CD4-positive, alpha-beta T cell treated with Interleukin-17A for 4 hours (primary cell): ENCODE measurements around the gene MAVS.

ENCODE experiments used
- DNase-seq: peaks from one replicate; pipeline ENCODE4 v3.0.0-alpha.2; 2020; ENCODE audit warnings: mixed read lengths

The MAVS gene

DNA sequence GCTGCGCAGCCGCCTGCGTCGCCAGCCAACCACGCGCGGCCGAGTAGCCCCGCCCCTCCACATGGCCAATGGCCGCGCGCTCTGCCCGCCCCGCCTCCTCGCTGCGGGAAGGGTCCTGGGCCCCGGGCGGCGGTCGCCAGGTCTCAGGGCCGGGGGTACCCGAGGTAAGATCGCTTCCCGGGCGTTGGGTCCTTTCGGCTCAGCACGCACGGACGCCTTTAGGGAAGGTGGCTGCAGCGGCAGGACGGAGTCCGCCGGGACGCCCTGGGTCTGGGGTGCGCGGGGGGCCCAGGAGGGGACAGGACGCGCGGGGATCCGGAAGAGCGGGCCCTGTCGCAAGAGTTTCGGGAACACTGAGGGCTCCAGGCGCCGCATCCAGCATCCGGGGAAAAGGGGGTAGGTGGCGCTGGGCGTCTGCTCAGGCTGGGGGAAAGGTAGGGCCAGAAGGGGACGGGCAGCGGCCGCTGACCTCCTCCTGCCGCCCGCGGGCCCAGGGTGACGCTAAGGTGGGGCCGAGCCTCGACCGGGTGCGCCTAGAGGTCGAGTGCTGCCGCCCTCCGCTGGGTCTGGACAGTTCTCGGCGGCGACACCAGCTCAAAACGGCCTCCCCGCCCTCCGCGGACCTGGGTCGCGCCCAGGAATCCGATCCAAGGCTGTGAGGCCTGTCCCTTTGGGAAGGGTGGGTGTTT, at the start of gene MAVS:
Gene MAVS (plus strand): TSS at position 95 of the 689 bp plus-strand sequence. CDS start 7,791 bp downstream, outside the sequence.
- peak; percentile 92 for DNase-seq

DNA sequence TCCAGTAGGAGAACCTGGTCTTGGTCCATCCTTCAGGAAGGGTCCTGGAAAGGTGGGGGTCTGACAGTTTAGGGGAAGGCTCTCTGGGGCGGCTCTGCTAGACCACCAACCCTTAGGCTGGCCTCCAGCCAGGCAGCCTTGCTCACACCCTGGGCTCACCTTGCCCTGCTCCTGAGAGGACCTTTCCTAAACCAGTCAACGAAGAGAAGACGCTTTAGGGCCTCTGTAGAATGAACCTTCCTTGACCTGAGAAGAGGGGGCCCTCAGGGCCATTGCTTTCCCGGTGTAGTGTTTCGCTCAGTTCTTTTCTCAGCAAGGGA, 49.4 kb upstream of the MAVS start:
- no peak for DNase-seq

DNA sequence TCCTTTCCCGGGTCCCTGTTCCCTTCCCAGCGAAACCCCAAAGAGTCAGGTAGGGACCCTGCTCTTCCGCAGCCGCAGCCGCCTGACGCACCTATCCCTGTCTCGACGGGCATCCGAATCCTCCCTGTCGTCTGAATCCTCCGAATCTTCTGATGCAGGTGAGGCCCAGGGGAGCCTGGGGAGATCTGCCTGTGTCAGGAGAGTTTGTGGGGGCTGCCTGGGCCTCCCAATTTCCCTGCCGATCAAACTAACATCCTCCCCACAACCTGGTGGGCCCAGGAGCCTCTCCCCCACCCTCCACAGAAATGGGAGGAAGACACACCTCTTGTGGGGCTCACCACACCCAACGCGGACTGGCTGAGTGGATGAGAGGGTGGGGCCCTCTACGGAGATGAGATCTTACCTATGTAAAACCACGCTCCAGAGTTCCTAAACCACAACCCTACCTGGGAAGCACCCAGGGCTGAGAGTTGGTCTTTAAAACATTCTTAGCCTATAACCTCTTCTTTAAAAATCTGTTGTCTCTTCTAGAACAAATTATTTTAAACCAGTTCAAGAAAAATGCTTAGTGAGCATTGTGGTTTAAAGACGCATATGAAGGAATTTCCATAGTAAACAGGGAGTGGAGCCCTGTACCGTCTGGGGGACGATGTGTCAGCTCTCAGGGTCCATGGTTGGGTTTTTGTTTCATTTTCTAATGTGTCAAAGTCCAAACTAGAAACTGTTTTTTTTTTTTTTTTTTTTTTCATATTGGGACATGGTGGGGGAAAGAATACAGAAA, 48.9 kb upstream of the MAVS start:
- peak; percentile 77 for DNase-seq

DNA sequence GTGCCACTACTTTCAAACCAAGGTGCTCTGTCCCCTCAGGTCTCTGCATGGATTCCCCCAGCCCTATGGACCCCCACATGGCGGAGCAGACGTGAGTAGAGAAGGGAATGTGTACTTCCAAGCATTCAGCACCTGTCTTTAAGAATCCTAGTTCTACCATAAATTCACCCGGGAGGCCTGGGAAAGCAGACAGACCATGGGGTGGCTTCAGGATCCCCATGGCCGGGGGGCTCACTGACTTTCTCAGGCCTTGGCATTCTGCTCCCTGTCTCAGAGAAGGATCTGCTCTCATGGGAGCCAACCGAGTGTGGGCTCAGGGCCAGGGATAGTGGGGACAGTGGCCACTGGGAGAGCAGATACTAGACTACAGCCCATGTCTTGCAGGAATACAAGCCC, 48.3 kb upstream of the MAVS start:
- DNase-seq, result no peak

DNA sequence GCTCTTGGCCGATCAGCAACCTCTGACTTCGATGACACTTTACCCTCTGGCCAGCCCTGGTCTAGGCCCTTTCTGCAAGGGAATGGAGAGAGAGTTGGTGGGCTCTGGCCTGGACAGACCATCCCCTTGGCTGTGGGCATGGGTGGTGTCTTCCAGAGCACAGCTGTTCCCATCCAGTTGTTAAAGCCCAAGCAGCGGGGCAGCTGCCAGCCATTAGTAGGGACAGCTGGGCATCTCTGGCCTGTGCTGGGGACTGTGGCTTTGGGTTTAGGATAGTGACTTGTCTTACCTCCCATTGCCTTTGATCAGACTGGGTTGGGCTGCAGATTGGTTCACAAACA, 47.8 kb upstream of the MAVS start:
- no peak for DNase-seq

DNA sequence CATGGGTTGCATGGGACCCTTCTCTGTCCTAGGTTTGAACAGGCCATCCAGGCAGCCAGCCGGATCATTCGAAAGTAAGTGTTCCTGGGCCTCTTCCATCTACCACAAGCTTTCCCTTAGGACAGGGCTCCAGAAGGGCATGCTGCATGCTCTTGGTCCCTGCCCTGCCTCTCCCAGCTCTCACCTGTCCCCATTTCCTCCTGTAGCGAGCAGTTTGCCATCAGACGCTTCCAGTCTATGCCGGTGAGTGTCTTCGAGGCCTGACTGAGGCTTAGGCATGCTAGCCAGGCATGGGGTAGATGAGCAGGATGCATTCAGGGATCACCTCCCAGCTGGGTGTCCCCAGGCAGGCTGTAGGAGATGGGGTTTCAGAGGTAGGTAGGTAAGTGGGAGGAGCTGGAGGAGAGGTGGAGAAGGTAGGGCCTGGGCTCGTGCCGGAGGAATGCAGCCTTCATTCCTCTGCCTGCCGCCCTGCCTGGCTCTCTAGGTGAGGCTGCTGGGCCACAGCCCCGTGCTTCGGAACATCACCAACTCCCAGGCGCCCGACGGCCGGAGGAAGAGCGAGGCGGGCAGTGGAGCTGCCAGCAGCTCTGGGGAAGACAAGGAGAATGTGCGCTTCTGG, 46.3 kb upstream of the MAVS start:
- DNase-seq, result no peak

DNA sequence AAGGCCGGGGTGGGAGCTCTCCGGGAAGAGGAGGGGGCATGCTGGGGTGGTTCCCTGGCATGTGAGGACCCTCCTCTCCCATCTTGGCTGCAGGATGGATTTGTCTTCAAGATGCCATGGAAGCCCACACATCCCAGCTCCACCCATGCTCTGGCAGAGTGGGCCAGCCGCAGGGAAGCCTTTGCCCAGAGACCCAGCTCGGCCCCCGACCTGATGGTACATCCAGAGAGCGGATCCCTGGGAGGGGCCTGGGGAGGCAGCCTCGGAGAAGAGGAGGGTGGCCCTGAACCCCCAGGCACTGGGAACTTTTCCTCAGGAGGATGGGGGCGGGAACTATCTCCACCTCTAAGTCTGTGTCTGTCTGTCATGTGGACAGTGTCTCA, 45.8 kb upstream of the MAVS start:
- DNase-seq, result no peak

DNA sequence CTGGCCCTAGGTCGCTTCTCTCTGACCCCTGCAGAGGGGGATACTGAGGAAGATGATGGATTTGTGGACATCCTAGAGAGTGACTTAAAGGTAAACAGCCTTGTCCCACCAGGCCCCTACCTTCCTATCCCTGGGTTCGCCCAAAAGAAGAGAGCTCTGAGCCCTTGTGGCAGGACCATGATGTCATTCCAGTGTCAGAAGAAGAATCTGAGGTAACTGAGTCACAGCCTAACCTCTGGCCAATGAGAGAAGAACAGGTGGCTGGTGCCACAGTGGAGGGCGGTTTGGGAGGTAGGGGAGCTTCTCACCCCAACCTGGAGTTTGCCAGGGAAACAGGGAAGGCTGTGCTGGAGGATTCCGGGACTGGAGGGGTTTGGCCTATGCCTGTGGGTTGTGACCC, 45.3 kb upstream of the MAVS start:
- no peak for DNase-seq

DNA sequence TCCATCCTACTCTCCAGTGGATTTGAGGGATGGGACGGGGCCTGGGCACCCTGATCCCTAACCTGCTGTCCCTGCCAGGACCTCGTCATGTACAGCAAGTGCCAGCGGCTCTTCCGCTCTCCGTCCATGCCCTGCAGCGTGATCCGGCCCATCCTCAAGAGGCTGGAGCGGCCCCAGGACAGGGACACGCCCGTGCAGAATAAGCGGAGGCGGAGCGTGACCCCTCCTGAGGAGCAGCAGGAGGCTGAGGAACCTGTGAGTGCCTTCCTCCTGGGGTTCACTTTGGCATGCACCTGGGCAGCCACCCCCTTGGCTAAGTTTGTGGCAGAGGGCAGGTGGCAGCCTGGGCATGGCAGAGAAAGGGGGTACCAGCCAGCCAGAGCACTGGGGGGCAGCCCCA, 44.8 kb upstream of the MAVS start:
- no peak for DNase-seq

DNA sequence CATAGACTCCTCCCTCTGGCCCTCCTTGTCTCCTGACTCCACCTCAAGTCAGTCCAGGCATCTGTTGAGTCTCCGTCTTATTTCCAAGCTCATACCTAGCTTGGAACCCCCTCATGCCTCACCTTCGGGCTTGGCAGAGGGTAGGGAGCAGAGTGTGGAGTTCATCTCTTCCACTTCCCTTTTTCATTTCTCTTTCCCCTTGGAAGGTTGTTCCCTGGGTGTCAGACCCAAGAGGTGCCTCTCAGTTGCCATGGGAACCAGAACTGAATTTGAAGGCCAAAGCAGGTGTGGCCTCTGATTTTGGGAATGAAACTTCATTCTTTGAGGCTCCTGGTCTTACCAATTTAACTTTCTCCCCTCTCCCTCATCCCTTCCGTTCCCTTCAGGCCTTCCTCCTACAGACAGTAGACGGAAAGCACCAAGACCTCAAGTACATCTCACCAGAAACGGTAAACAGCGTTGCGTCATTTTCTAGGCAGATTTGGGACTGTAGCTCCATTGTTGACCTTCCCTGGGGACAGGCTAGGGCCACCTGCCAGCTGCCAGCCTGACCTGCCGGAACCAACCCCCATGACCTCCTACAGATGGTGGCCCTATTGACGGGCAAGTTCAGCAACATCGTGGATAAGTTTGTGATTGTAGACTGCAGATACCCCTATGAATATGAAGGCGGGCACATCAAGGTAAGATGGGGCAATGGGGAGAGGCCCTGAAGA, 44.0 kb upstream of the MAVS start:
- DNase-seq, result no peak

DNA sequence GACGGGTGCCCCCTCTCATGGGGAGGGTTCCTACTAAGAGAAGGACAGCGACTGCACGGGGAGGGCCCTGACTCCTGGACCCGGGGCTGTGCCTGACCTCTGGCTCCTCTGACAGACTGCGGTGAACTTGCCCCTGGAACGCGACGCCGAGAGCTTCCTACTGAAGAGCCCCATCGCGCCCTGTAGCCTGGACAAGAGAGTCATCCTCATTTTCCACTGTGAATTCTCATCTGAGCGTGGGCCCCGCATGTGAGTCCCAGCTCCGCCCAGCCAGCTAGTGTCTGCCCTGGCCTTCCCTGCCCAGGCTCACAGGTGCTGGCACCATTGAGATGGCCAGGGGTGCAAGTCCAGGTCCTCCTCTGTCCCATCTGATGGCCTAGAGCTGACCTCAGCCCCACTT, 43.3 kb upstream of the MAVS start:
- no peak for DNase-seq

DNA sequence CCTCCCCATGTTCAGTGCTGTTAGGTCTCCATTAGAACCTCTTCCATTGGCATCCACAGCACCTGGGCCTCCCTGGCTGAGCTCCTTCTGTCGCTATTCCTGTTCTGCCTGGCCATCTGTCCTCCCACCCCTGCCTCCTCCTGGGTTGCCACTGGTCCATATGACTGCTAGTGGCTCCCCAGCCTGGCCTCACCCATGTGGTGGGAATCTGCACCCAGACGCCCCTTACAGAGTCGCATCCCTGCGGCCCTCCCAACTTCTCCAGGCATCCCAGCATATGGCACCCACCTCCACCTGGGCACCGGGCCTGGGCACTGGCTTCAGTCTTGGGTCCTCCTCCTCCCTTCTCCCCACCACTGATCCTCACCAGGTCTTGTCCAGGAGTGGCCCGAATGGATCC, 42.8 kb upstream of the MAVS start:
- no peak for DNase-seq

DNA sequence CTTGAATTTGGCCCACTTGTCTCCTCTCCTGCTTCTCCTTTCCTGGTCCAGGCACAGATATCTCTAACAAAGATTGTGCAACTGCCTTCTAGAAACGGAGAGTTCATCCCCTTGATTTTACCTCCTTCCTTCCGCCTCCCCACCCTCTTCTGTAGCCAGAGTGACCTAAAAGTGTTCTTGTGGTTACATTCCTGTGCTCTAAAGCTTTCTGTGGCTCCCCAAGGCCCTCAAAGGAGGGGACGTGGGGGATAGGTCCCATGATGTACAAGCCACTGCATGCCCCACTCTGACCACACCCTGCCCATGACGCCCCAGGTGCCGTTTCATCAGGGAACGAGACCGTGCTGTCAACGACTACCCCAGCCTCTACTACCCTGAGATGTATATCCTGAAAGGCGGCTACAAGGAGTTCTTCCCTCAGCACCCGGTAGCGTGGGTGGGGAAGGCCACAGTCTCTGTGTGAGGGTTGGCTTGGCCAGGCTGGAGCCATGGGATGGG, 42.3 kb upstream of the MAVS start:
- no peak for DNase-seq

DNA sequence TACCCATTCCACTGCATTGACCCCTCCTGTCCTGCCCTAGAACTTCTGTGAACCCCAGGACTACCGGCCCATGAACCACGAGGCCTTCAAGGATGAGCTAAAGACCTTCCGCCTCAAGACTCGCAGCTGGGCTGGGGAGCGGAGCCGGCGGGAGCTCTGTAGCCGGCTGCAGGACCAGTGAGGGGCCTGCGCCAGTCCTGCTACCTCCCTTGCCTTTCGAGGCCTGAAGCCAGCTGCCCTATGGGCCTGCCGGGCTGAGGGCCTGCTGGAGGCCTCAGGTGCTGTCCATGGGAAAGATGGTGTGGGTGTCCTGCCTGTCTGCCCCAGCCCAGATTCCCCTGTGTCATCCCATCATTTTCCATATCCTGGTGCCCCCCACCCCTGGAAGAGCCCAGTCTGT, 41.9 kb upstream of the MAVS start:
- DNase-seq, result no peak

DNA sequence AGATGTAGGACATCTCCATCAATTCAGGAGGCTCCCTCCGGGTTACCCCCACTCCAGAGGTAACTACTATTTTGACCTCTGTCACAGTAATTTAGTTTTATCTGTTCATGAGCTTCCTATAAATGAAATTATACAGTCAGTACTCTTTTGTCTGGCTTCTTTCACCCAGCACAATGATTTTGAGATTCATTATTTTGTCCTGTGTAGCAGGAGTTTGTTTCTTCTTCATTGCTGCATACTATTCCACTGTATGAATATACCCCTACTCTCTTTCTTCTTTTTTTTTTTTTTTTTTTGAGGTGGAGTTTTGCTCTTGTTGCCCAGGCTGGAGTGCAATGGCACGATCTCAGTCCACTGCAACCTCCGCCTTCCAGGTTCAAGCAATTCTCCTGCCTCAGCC, 38.1 kb upstream of the MAVS start:
- no peak for DNase-seq

DNA sequence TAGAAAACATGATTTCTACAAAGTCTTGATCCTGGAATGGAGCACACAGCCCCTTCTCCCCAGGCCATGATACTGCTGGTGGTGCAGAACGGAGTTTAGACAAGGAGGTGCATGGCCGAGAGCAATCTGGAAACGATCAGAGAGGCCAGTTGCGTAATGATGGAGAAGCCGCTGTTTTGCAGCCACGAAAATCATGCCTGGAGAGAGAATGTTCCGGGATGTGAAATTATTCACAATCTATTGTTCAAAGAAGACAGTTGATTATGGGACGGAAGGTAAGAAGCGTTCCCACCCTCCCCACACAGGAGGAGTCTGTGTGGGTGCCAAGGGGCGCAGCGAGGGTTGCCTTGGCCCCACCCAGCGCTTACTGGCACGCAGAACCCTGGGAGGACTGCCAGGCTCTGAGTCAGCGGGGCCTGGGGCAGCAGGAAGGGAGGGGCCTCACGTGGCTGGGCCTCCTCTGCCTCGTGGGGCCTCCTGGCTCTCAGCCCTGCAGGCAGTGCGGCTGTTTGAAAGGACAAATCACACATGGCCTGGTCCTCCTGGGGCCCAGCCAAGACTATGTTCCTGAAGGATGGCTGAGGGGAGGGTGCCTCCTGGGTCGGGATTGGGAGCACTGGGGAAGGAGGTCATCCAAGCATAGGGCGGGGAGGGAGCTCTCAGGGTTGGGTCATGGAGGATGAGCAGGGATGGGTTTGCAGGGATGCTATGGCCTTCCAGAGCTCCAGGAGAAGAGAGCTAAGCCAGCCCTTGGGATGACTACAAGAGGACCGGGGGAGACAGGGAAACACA, 35.0 kb upstream of the MAVS start:
- DNase-seq, result peak; percentile 98

DNA sequence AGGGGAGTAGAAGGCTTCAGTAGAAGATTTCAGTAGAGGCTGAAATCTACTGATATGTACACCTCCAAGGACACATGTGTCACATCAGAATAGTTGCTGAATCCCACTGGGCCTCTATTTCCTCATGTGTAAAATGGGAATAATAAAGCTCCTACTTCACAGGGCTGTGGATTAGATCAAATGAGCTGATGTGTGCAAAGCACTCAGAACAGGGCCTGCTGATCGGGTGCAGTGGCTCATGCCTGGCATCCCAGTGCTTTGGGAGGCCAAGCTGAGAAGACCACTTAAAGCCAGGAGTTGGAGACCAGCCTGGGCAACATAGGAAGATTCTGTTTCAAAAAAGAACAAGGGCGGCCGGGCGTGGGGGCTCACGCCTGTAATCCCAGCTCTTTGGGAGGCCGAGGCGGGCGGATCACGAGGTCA, 34.4 kb upstream of the MAVS start:
- DNase-seq, result no peak

DNA sequence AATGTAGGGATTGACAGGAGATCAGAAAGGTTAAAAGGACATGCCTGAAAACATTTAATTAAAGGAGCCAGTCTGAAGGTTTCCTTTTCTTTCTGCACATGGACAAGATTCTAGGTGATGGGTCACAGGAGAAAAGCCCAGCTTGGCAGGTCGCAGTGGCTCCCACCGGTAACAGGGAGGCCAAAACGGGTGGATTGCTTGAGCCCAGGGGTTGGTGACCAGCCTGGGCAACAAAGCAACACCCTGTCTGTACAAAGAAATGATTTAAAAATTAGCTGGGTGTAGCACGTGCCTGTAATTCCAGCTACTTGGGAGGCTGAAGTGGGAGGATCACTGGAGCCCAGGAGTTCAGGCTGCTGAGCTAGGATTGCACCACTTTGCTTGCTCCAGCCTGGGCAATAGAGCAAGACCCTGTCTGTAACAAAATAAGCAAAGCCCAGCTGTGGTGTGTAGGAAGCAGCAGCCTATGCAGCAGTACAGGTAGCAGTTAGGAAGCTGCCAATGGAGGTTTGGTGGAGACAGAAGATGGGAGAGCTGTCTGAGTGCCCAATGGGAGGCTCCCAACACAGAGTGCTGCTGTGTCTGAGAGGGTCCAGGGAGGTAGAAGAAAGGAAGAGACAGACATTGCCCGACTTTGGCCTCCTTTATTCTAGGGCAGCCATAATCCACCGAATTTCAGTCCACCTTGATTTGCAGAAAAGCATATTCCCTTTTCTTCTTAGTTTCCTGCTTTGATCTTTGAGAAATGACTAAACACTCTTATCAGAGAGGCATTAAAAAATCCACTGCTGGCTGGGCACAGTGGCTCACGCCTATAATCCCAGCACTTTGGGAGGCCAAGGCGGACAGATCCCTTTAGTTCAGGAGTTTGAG, 33.4 kb upstream of the MAVS start:
- no peak for DNase-seq

DNA sequence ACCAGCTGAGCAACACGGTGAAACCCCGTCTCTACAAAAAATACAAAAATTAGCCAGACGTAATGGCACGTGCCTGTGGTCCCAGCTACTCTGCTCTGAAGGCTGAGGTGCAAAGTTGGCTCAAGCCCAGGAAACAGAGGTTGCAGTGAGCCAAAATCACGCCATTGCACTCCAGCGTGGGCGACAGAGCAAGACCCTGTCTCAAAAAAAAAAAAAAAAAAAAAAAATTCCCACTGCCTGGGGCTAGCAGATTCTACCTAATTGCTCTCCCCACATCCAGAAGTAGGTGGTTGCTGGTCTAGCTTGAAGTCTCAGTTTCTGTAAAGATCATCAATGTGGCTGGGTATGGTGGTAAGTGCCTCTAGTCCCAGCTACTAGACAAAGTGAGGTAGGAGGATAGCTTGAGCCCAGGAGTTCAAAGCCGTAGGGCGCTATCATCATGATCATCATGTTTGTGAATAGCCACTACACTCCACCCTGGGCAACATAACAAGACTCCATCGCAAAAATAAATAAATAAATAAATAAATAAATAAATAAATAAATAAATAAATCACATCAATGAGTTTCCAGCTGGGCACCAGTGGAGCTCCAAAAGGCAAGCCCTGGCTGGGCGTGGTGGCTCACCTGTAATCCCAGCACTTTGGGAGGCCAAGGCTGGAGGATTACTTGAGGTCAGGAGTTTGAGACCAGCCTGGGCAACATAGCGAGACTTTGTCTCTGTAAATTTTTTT, 32.6 kb upstream of the MAVS start:
- peak; percentile 42 for DNase-seq

DNA sequence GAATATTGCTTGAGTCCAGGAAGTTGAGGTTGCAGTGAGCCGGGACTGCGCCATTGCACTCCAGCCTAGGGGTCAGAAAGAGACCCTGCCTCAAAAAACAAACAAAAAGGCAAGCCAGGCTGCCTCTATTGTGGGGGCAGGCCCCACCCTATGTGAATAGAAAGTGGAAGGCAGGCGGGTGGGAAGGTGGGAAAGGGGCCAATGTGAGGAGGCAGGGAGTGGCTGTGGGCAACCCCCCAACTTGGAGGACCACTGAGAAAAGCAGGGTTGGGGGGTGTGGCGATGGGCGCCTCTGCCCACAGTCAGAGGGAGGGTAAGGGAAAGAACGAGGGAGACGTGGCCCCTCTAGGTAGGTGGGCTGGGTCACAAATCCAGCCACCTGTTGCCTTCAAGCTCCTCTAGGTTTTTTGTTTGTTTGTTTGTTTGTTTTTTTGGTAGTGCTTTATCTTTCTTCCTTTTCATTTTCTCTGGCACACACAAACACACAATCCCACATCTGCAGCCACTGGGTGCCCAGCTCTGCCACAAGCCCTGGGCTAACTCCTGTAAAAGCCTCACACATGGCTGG, 31.6 kb upstream of the MAVS start:
- no peak for DNase-seq
